Endometrial microvascular endothelial cells (primary cell): ENCODE measurements around the gene CLVS2. TPM values are rescaled to one million over a fixed set of nuclear protein-coding genes. Genes with fewer than 3 reads are reported as not detected.

Experiments used
- in situ Hi-C: cut with HindIII; loops from 2 replicates; pipeline ENCODE4 v1.10.0; 2017; ENCODE audit warnings: low sequenced_read_pairs, low pct_unique_long_range_greater_than_20kb; ENCODE audit errors: inconsistent ontology term
- total RNA-seq: library from RNA; depleted of rRNA; stranded (reverse); fragments of >200 nt; gene quantifications from one replicate; pipeline ENCODE4 v1.2.3, GENCODE V29; 2015; ENCODE audit errors: inconsistent ontology term

The CLVS2 gene
- total RNA-seq, 1 donor from 2014 or later, result not detected

GRCh38 chr6:123016431-123017103, 20.5 kb downstream of the CLVS2 start:
- in situ Hi-C loops, result no loop called here

GRCh38 chr6:123017104-123017682, 21.2 kb downstream of the CLVS2 start:
- in situ Hi-C loops, result no loop called here

- in situ Hi-C loops, result no loop called here
Measured at GRCh38 chr6:123022975-123023374, 26.9 kb downstream of the CLVS2 start.

GRCh38 chr6:123024976-123025375, 28.9 kb downstream of the CLVS2 start:
- in situ Hi-C loops, result no loop called here

GRCh38 chr6:123027408-123027807, 31.4 kb downstream of the CLVS2 start:
- in situ Hi-C loops, result no loop called here

- in situ Hi-C loops, result no loop called here
Measured at GRCh38 chr6:123028263-123028662, 32.2 kb downstream of the CLVS2 start.

- in situ Hi-C loops, result no loop called here
Measured at GRCh38 chr6:123030282-123030681, 34.2 kb downstream of the CLVS2 start.

GRCh38 chr6:123036648-123037047, 40.6 kb downstream of the CLVS2 start:
- in situ Hi-C loops, result no loop called here

- in situ Hi-C loops, result no loop called here
Measured at GRCh38 chr6:123039431-123039830, 43.4 kb downstream of the CLVS2 start.

- in situ Hi-C loops, result no loop called here
Measured at GRCh38 chr6:123042401-123042800, 46.4 kb downstream of the CLVS2 start.

GRCh38 chr6:123044341-123044860, 48.4 kb downstream of the CLVS2 start:
- in situ Hi-C loops, result no loop called here

- in situ Hi-C loops, result no loop called here
Measured at GRCh38 chr6:123053602-123054225, 57.7 kb downstream of the CLVS2 start.

GRCh38 chr6:123055256-123055655, 59.2 kb downstream of the CLVS2 start:
- in situ Hi-C loops, result no loop called here

GRCh38 chr6:123062670-123063069, 66.6 kb downstream of the CLVS2 start:
- in situ Hi-C loops, result no loop called here

- in situ Hi-C loops, result no loop called here
Measured at GRCh38 chr6:123064038-123064437, 68.0 kb downstream of the CLVS2 start.

GRCh38 chr6:123074616-123075015, 78.6 kb downstream of the CLVS2 start:
- in situ Hi-C loops, result no loop called here

- in situ Hi-C loops, result no loop called here
Measured at GRCh38 chr6:123085403-123085802, 89.4 kb downstream of the CLVS2 start.

GRCh38 chr6:123089226-123089625, 93.2 kb downstream of the CLVS2 start:
- in situ Hi-C loops, result no loop called here

- in situ Hi-C loops, result no loop called here
Measured at GRCh38 chr6:123091091-123091895, 95.3 kb downstream of the CLVS2 start.
